GM20431 (cell line): Measurements from ENCODE around the gene KMT2E.
"Not testable (repeated sequence)": the region's sequence is repeated elsewhere in the genome, so short reads cannot be mapped to it uniquely, and the experiment has no call there.

Source experiments
- in situ Hi-C: fragments of 300-500 bp; cut with MseI, MboI; formaldehyde crosslinking; loops from one replicate; pipeline ENCODE4 v1.15.0; 2020; ENCODE audit warnings: low sequenced_read_pairs; ENCODE audit not compliant: unreplicated experiment

Gene KMT2E

DNA sequence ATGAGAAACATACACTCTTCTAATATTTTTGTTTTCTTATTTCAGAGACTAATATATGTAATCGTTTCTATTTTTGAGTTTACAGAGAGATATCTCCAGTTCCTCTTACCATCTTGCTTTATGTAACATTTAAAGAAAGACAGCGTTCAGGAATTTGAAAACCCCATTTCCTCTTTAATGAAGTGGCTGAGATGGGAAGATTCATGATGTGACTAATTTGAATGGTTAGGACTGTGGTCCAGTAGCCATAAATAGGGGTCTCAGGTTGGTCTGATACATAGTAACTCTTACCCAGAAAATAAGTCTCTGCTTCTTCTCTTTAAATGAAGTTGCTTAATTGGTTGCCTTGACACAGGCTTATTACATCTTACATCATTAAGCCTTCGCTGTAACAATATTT, 6.9 kb downstream of the KMT2E start:
- in situ Hi-C loops: no loop called here

DNA sequence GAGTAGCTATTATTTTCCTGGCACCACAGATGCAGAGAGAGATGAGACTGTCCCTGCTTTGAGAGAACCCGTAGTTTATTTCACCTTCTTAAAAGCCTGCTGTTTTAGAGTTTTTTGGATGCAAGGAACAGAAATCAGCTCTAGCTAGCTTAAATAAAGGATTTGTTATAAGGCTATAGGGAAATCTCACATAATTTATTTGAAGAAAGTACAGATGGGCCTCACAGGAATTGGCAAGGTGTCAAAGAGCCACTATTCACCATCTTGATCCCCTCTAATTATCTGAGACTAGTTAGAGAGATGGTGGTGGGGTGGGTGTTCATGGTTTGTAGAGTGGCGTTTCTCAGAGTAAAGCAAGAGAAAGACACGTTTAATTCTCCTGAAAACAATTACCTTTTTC, 7.3 kb downstream of the KMT2E start:
- in situ Hi-C loops: no loop called here

DNA sequence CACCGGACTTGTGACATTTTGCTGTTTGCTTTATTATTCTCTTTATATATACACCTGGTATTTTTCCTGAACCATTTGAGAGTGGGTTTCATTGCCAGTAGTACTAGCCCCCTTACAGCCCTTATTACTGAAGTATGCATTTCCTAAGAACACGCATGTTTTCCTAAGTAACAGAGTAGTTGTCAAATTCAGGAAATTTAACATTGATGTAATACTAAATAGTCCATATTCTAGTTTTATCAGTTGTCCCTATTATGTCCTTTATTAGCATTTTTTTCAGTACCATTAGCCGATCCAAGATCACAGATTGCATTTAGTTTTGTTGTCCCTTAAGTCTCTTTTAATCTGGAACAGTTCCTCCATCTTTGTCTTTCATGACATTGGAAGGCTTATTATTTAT, 8.0 kb downstream of the KMT2E start:
- in situ Hi-C loops: no loop called here

DNA sequence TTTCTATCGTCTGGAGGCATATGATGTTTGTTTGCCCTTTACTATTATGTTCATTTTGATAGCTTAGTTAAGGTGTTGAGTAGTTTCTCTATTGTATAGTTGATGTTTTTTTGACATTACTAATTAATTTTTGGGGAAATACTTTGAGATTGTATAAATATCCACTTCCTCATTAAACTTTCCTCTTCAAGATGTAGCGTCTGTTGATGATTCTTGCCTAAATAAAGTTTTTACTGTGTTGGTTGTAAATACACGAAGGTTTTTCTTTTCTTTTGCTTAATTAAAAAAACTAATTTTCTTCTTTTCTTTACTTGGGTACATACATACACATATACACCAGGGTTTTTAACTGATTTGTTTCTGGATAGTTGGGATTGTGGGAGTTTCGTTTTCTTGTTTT, 8.5 kb downstream of the KMT2E start:
- in situ Hi-C loops: no loop called here

DNA sequence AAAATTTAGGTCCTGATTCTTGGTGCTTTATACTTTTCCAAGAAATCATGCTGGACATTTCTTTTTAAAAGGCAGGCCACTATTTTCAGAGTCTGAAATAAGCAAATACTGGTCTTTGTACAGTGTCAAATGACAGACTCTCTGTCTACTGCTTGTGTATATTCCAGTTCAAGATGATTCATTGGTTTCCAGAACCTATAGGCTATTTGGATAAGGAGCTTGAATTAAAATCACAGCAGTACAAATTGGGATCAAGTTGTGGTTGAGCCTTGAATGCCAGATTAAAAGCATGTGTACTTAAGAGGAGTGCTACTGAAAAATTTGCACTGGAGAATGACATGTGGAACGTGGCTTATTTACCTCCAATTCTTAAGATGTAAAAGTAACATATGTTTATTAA, 10.7 kb downstream of the KMT2E start:
- in situ Hi-C loops: no loop called here

DNA sequence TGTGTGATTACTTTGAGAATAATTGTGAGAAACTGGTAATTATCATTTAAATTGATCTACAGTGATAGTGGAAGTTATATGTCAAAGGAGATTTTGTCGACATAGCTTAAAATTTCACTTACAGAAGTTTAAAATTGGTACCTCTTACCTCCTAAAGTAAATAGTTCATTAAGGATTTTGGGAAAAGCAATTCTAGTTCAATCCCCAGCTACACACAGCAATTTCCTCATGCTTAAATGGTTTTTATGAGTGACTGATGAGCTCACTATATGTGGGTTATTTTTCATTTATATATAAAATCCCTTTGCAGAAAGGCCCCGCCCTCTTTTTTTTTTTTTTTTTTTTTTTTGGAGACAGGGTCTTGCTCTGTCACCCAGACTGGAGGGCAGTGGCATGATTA, 12.7 kb downstream of the KMT2E start:
- in situ Hi-C loops: no loop called here

DNA sequence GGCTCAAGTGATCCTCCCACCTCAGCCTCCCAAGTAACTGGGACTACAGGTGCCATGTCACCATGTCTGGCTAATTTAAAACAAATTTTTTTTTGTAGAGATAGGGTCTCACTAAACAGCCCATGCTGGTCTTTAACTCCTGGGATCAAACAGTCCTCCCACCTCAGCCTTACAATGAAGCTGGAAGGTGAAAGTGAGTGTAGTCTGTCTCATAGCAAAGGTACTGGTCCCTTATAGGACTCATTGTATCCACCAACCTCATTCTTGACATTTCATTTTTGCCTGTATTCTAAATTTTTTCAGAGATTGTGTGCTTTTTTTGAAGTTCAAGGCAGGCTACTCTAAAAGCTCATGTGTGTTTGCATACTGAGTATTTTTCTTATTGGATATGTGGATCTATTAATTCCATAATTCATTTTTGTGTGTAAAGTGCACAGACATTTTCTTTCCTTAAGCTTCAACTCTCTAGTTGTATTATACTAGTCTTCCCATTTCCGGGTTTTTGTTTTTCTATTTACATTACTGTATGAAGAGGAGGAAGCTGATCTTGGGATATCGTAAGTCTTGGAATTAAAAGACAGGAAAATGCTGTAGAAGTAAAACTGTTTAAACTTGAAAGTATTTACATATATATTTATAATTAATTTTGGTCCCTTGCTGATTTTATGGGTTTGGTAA, 13.3 kb downstream of the KMT2E start:
- in situ Hi-C loops: no loop called here

DNA sequence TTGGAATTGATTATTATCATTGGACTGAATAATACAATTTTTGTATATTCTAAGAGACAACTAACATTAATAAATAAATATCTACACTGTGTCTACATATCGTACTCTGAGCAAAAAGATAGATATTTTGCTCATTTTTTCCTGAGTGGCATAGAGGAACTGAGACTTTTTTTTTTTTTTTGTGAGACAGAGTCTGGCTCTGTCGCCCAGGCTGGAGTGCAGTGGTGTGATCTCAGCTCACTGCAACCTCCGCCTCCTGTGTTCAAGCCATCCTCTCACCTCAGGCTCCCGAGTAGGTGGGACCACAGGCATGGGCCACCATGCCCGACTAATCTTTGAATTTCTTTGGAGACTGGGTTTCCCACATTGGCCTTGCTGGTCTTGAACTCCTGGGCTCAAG, 14.0 kb downstream of the KMT2E start:
- in situ Hi-C loops: no loop called here

DNA sequence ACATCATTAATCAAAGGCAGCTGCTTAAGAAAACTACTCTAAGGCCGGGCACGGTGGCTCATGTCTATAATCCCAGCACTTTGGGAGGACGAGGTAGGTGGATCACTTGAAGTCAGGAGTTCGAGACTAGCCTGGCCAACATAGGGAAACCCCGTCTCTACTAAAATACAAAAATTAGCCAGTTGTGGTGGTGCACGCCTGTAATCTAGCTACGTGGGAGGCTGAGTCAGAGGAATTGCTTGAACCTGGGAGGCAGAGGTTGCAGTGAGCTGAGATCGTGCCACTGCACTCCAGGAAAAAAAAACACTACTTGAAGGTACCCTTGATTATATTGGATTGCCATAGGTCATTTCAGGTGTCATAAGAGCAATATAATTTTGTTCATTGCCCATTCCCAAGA, 14.9 kb downstream of the KMT2E start:
- in situ Hi-C loops: not testable (repeated sequence)

DNA sequence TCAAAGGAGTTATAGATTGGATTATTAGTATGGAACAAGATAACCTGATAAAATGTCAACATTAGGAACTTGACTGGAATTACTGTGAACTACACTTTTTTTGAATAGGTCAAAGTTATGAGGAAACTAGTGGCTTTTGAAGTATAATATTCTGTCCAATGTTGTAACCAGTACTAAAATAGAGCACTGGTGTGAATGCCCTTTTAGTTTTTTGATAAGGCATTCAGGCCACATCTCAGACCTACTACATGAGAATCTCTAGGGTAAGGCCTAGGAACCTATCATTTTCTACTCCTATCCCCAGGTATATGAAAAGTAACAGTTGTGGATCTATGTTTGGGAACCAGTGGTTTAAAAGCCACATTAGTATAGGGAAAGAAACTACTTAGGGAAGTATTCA, 16.4 kb downstream of the KMT2E start:
- in situ Hi-C loops: no loop called here

DNA sequence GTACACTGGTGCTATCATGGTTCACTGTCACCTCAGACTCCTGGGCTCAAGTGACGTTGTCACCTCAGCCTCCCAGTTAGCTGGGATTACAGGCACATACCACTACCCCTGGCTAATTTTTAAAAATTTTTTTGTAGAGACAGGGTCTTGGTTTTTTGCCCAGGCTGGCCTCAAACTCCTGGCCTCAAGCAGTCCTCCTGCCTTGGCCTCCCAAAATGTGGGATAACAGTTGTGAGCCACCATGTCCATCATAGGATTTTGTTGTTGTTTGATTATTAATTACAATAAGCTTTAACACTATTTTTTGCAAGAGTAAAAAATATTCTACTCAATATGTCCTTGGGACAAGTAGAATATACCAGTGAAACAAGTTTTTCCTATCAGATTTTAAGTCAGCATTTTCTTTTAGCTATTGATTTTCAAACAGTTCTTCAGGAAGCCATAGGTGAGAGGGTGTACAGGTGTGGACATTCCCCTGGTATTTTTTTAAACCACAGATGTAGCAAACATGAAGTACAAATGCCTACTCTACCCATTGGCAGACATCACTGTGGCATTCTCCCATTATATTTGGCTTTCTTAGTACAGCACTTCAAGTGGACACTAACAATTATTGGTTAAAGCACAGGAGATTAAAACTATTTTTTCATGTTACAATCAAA, 18.7 kb downstream of the KMT2E start:
- in situ Hi-C loops: no loop called here

DNA sequence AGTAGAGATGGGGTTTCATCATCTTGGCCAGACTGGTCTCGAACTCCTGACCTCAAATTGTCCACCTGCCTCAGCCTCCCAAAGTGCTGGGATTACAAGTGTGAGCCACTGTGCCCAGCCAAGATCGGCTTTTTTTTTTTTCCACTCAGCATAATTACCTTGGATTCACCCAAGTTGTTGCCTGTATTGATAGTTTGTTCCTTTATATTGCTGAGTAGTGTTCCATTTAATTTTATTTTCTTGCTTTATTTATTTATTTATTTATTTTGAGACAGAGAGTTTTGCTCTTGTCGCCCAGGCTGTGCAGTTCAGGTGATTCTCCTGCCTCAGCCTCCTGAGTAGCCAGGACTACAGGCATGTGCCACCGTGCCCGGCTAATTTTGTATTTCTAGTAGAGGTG, 21.3 kb downstream of the KMT2E start:
- in situ Hi-C loops: no loop called here

DNA sequence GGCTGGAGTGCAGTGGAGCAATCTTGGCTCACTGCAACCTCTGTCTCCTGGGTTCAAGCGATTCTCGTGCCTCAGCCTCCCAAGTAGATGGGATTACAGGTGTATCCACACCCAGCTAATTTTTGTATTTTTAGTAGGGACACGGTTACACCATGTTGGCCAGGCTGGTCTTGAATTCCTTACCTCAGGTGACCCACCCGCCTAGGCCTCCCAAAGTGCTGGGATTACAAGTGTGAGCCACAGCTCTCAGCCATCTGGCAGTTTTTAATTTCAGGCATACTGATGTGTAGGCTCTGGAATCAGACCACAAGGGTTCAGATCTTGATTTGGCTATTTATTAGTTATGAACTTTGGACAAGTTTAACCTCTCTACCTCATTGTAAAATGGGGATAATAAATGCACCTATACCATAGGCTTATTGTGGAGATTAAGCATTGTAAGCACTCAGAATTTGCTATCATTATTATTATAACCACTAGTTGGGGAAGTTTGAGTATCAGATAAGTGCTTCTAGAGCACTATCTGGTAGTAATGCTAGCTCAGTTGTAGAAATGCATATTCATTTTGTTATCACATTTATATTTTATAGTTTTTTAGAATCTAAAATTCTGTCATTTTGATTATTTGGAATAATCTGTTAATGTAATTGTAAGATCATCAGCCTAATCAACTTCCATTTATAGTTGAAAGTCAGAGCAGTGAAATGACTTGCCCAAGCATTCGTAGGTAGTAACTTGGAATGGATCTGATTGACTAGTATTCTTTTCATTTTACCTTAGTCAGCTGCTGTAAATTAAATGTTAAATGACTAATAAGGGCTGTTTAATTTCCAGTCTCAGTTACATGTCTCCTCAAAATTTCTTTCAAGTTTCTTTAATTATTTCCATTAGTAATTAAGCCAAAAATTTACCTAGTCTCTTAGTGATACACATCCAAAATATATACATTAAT, 22.5 kb downstream of the KMT2E start:
- in situ Hi-C loops: no loop called here

DNA sequence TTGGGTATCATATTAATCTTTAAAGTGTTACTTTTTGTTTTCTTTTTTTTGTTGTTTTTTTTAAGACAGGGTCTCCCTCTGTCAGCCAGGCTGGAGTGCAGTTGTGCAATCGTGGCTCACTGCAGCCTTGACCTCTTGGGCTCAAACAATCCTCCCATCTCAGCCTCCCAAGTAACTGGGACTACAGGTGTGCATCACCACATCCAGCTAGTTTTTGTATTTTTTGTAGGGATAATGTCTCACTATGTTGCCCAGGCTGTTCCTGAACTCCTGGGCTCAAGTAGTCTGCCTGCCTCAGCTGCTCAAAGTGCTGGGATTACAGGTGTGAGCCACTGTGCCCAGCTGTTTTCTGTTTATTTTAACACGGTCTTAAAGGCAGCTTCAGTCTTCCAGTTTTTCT, 23.3 kb downstream of the KMT2E start:
- in situ Hi-C loops: no loop called here

DNA sequence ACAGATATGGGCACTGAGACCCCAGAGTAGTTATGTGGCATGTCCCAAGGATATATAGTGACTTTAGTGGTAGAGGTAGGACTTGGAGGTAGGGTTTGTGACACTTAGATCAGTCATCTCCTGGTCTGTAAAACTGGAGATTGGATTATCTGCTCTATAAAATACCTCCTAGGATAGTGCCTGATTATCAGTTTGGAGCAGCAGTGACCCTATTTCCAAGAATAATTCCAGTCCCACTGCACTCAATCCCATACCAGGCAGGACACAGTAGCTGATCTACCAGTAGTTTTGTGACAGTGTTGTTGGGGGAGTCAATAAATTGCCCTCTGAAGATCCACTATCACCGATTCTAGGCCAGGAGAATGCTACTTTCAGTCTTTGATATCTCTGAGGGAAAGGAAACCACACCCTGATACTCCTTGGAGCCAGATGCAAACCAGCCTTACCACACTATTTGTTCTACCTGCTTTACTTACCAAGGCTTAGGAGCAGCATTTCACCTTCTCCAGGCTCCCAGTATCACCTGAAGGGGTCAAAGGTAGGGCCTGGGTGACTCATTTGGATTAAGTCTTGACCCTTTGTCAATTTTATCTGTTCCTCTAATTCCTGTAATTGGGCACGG, 30.6 kb downstream of the KMT2E start:
- in situ Hi-C loops: no loop called here

DNA sequence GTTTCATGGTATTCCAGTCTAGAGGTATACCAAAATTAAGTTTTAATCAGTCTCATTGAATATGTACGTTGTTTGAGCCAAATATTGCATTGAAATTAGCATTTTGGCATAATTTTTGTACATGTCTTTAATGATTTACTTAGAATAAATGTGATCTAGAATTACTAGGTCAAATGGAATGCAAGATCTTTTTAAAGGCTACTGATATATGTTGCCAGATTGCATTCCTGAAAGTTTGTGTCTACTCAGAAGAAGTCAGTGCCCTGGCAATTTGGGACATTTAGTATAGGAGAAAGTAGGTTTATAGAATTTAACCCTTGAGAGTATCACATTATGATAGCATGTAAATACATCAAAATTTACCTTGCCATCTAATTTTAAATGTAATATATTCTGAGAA, 32.4 kb downstream of the KMT2E start:
- in situ Hi-C loops: no loop called here

DNA sequence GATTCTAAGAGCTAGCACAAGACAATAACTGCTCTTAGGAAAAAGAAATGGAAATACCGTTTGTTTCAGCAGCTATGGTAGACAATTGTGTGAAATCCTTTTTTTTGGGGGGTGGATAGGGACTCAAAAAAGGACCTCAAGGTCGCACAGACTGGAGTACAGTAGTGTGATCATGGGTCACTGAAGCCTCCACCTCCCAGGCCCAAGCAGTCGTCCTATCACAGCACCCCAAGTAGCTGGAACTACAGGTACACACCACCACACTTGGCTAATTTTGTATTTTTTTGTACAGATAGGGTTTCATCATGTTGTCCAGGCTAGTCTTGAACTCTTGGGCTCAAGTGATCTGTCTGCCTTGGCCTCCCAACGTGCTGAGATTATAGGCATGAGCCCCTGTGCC, 33.9 kb downstream of the KMT2E start:
- in situ Hi-C loops: no loop called here

DNA sequence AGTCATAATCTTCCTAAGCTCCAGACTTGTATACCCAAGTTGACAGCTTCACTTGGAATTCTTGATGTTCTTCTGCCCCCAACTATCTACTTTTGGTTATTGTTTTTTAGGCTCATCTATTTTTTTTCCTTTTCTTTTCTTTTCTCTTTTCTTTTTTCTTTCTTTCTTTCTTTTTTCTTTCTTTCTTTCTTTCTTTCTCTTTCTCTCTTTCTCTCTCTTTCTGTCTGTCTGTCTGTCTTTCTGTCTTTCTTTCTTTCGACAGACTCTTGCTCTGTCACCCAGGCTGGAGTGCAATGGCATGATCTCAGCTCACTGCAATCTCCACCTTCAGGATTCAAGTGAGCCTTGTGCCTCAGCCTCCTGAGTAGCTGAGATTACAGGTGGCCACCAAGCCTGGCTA, 36.5 kb downstream of the KMT2E start:
- in situ Hi-C loops: no loop called here

DNA sequence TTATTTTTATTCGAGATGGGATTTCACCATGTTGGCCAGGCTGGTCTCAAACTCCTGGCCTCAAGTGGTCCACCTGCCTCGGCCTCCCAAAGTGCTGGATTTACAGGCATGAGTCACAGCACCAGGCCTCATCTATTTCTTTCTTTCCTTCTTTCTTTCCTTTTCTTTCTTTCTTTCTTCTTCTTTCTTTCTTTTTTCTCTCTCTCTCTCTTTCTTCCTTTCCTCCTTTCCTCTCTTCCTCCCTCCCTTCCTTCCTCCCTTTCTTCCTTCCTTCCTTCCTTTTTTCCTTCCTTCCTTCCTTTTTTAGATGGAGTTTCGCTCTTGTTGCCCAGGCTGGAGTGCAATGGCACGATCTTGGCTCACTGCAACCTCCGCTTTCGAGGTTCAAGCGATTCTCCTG, 36.9 kb downstream of the KMT2E start:
- in situ Hi-C loops: not testable (repeated sequence)

DNA sequence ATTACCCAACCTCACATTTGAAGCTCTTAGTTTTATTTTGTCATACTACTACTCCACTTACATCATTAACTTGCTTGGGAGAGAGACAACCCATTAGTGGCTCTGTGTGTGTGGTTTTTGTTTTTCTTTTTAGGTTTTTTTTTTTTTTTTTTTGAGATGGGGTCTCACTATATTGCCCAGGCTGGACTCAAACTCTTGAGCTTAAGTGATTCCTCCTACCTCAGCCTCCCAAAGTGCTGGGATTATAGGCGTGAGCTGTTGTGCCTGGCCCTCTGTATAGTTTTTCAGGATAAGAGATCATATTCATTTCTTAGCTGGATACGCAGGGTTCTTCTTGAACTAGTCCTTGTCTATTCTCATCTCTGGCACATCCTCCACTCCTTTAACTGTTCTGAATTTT, 41.1 kb downstream of the KMT2E start:
- in situ Hi-C loops: no loop called here

DNA sequence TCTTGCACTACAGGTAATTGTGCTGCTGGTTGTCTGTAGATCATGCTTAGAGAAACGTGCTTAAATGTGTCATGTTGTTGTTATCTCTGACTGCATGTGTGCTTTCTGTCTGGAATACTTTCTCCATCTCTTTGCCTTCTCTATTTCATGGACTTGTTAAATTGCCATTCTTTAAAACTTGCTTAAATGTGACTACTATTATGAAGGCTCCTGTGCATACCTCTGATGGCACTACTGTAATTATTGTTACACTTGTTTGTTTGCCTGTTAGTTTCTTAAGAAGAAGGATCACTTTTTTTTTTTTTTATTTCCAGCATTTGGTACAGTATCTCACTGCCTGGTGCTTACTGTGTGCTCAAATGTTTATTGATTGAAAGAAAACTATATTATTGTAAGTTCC, 41.6 kb downstream of the KMT2E start:
- in situ Hi-C loops: no loop called here
